ENCODE results near the gene ZNF407. TPM values are rescaled to one million over a fixed set of nuclear protein-coding genes. Genes with fewer than 3 reads are reported as not detected.

ZNF407 gene
- total RNA-seq, 1 donor from 2014 or later, result 8.7 TPM

GRCh38 chr18:74760026-74760425, 162.4 kb downstream of the ZNF407 start:
- Histone ChIP-seq H3K36me3 (no peaks in the 10 kb centered on the region), H3K9me3 (peaks cover 0 to 4% of the 10 kb centered on the region in 2 donors), H3K27me3 (no peaks in the 10 kb centered on the region), H3K27ac (no peak overlapping the region), H3K4me1 (no peaks in the 10 kb centered on the region), H3K4me3 (no peak overlapping the region)
- TF ChIP-seq CTCF (IDR thresholded peaks at IDR 0.05), result no peak
- intact Hi-C loops (cut with DNase I), result no loop called here
- DNase-seq (ENCODE audit: low spot score in 2 of 2), result no peak

GRCh38 chr18:74760436-74760835, 162.8 kb downstream of the ZNF407 start:
- Histone ChIP-seq H3K4me1 (no peaks in the 10 kb centered on the region), H3K27me3 (no peaks in the 10 kb centered on the region), H3K27ac (no peak overlapping the region), H3K4me3 (no peak overlapping the region), H3K9me3 (peaks cover 0 to 4% of the 10 kb centered on the region in 2 donors), H3K36me3 (no peaks in the 10 kb centered on the region)
- no peak for DNase-seq (ENCODE audit: low spot score in 2 of 2)
- intact Hi-C loops (cut with DNase I), result no loop called here
- TF ChIP-seq CTCF (IDR thresholded peaks at IDR 0.05), result no peak

- no peaks in the 10 kb centered on the region for H3K4me1 ChIP-seq
- no peaks in the 10 kb centered on the region for H3K27me3 ChIP-seq
- intact Hi-C loops (cut with DNase I), result no loop called here
Observed at GRCh38 chr18:74766251-74766650, 168.6 kb downstream of the ZNF407 start.

GRCh38 chr18:74768096-74768495, 170.4 kb downstream of the ZNF407 start:
- no peak for DNase-seq (ENCODE audit: low spot score in 2 of 2)
- H3K27me3 ChIP-seq, result no peaks in the 10 kb centered on the region
- H3K9me3 ChIP-seq, result no peaks in the 10 kb centered on the region
- intact Hi-C loops (cut with DNase I), result no loop called here
- H3K36me3 ChIP-seq, result no peaks in the 10 kb centered on the region
- H3K27ac ChIP-seq, result no peak overlapping the region
- H3K4me3 ChIP-seq, result no peak overlapping the region
- no peaks in the 10 kb centered on the region for H3K4me1 ChIP-seq
- no peak for TF ChIP-seq CTCF (IDR thresholded peaks at IDR 0.05)

More at GRCh38 chr18:74766251-74766650, 168.6 kb downstream of the ZNF407 start:
- Histone ChIP-seq H3K27ac (no peak overlapping the region), H3K9me3 (no peaks in the 10 kb centered on the region), H3K36me3 (no peaks in the 10 kb centered on the region), H3K4me3 (no peak overlapping the region)
- TF ChIP-seq CTCF (IDR thresholded peaks at IDR 0.05), result no peak
- no peak for DNase-seq (ENCODE audit: low spot score in 2 of 2)

- intact Hi-C loops (cut with DNase I), result no loop called here
- H3K36me3 ChIP-seq, result no peaks in the 10 kb centered on the region
- no peak for DNase-seq (ENCODE audit: low spot score in 2 of 2)
- H3K9me3 ChIP-seq, result no peaks in the 10 kb centered on the region
- H3K4me1 ChIP-seq, result no peaks in the 10 kb centered on the region
- no peak for TF ChIP-seq CTCF (IDR thresholded peaks at IDR 0.05)
- no peak overlapping the region for H3K4me3 ChIP-seq
- H3K27me3 ChIP-seq, result no peaks in the 10 kb centered on the region
- H3K27ac ChIP-seq, result no peak overlapping the region
Observed at GRCh38 chr18:74773171-74773624, 175.5 kb downstream of the ZNF407 start.

- Histone ChIP-seq H3K36me3 (no peaks in the 10 kb centered on the region), H3K4me3 (no peak overlapping the region), H3K27ac (no peak overlapping the region), H3K27me3 (no peaks in the 10 kb centered on the region), H3K9me3 (no peaks in the 10 kb centered on the region), H3K4me1 (no peaks in the 10 kb centered on the region)
- no peak for DNase-seq (ENCODE audit: low spot score in 2 of 2)
- no peak for TF ChIP-seq CTCF (IDR thresholded peaks at IDR 0.05)
- intact Hi-C loops (cut with DNase I), result no loop called here
Observed at GRCh38 chr18:74774486-74774885, 176.8 kb downstream of the ZNF407 start.

All from ascending aorta (tissue), 2 donors.